GM21515 (cell line): ENCODE data around the gene TENT5C.
A peak's percentile ranks its signal among the peaks of the same experiment; 100 is the strongest.

Experiments
- ATAC-seq: cut with Tn5 transposase; IDR thresholded peaks from one replicate; pipeline ENCODE4 v1.9.1; 2021; ENCODE audit not compliant: unreplicated experiment

Gene TENT5C

GRCh38 chr1:117673405-117673804 lies 67.6 kb downstream of the TENT5C start:
- no peak for ATAC-seq

- ATAC-seq = peak; percentile 58
Observed at GRCh38 chr1:117674521-117675400, 68.9 kb downstream of the TENT5C start.

GRCh38 chr1:117675907-117676430 lies 70.1 kb downstream of the TENT5C start:
- no peak for ATAC-seq

DNA sequence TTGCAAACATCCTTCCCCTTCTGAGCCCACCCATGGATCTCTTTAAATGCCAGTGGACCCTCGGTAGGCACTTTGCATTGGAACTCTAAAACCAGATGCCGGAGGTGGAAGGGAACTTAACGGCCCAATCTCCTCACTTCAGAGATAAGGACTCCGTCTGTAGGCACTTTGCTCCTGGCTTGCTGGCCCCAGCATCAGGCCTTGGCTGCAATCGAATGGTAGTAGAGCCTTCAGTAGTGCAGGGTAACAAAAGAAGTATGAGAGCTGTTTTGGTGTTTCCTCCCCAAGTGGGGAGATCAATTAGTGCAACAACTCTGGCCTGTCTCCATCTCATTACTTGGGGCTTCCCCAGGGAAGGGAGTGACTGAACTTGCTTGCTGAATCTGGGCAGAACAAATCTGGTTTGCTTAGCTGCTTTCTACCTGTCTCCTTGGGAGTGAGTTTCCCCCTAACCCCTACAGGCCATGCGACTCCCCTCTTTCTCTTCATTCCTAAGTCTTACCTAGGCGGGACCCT lies 70.8 kb downstream of the TENT5C start:
- no peak for ATAC-seq
